HG02870 (cell line): ENCODE results near the gene SLC39A11.
"Not testable (repeated sequence)": the region's sequence is repeated elsewhere in the genome, so short reads cannot be mapped to it uniquely, and the experiment has no call there.

ENCODE experiments used
- ATAC-seq: cut with Tn5 transposase; IDR thresholded peaks from one replicate; pipeline ENCODE4 v1.9.1; 2021; ENCODE audit warnings: mild to moderate bottlenecking, moderate library complexity; ENCODE audit not compliant: unreplicated experiment

Gene SLC39A11

GRCh38 chr17:72846399-72846798 is 246.1 kb downstream of the SLC39A11 start:
- no peak for ATAC-seq

- ATAC-seq, result no peak
Measured at GRCh38 chr17:72843591-72843990, 248.9 kb downstream of the SLC39A11 start.

GRCh38 chr17:72840019-72840418 is 252.5 kb downstream of the SLC39A11 start:
- ATAC-seq, result no peak

DNA sequence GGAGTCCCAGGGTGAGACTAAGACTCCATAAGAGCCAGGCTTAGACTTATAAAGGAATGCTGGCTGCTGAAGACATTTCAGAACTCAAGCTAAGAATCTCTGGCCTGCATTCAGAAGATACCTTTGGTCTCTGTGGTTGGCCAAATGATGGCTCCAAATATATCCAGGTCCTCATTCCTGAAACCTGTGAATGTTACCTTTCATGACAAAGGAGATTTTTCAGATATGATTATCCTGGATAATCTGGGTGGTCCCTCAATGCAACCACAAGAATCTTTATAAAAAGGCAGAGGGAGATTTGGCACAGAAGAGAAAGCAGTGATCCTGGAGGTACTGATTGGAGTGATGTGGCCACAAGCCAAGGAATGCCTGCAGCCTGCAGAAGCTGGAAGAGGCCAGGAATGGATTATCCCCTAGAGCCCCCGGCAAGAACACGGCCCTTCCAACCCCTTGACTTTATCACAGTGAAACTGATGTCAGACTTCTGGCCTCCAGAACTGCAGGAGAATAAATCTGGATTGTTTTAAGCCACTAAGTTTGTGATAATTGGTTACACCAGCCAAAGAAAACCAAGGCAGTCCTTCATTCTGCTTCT is 253.3 kb downstream of the SLC39A11 start:
- no peak for ATAC-seq

DNA sequence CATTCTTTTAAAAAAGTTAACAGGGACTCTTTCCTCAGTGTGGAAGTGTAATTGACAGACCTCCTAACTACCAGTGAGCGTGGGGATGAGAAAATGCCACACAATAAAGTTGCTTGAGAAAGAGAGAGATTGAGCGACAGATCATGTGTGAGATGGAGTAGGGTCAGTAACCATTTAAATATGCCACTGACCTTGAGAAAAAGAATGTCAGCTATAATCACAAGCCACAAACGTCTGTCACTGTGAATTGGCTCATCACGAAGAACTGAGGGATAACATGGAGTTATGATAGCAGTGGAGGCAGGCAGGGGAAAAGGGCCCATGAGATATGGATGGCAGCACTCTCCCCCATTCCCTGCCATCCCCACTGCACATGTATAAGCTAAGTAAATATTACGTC is 253.9 kb downstream of the SLC39A11 start:
- ATAC-seq, result no peak

GRCh38 chr17:72838068-72838467 is 254.4 kb downstream of the SLC39A11 start:
- no peak for ATAC-seq

DNA sequence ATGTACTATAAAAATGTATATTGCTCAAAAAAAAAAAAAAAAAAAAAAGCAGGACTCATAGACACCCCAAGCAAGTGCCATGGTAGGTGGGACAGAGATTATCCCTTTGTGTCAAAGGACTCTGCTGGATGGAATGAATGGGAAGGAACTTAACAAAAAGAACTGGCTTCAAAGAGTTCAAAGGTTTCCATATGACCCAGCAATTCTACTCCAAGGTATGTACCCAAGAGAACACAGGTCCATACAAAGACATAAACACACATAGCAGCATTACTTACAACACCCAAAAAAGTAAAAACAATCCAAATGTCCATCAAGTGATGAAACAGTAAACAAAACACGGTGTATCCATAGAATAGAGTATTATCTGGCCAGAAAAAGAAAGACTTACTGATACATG is 255.2 kb downstream of the SLC39A11 start:
- no peak for ATAC-seq

GRCh38 chr17:72833128-72833765 is 259.2 kb downstream of the SLC39A11 start:
- ATAC-seq, result no peak

GRCh38 chr17:72832306-72832705 is 260.2 kb downstream of the SLC39A11 start:
- no peak for ATAC-seq

GRCh38 chr17:72829883-72830282 is 262.6 kb downstream of the SLC39A11 start:
- ATAC-seq, result no peak

DNA sequence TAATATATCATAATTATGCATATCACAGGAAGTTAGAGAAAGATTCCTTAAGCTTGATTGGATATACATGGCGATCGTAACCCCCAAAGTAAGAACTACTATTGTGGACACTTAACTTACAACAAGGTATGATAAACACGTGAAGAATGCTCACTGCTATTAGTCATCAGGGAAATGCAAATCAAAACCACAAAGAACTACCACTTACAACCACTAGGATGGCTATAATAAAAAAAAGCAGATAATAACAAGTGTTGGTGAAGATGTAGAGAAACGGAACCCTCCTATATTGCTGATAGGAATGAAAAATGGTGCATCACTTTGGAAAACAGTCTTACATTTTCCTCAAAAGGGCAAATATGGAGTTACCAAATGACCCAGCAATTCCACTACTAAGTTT is 265.9 kb downstream of the SLC39A11 start:
- ATAC-seq, result no peak

GRCh38 chr17:72826059-72826458 is 266.4 kb downstream of the SLC39A11 start:
- not testable (repeated sequence) for ATAC-seq

DNA sequence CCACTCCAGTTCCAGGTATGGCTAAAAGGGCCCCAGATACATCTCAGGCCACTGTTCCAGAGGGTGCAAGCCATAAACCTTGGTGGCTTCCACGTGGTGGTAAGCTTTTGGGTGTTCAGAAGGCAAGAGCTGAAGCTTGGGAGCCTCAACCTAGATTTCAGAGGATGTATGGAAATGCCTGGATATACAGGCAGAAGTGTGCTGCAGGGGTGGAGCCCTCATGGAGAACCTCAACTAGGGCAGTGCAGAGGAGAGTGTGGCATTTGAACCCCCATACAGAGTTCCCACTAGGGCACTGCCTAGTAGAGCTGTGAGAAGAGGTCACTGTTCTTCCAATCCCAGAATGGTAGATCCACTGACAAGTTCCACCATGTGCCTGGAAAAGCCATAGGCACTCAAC is 267.3 kb downstream of the SLC39A11 start:
- ATAC-seq, result no peak

- not testable (repeated sequence) for ATAC-seq
Measured at GRCh38 chr17:72824267-72824666, 268.2 kb downstream of the SLC39A11 start.

- ATAC-seq, result no peak
Measured at GRCh38 chr17:72822358-72823023, 270.0 kb downstream of the SLC39A11 start.

DNA sequence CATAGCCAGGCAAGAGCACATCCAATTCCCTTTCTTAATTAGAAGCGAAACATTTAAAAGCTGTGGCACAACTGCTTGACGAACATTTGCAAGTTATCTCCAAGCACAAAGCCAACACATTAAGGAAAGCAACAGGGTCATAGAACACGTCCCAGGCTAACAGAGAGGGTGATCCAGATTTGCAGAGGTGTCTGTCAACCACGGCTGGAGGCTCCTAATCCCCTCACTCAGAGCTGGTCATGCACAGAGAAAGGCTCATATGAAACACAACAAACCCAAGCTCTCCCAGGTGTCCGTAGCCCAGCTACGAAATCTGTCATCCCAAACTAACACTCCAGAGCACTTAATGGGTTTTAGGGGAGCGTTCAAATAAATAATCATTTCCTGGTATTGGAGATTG is 276.1 kb downstream of the SLC39A11 start:
- no peak for ATAC-seq

DNA sequence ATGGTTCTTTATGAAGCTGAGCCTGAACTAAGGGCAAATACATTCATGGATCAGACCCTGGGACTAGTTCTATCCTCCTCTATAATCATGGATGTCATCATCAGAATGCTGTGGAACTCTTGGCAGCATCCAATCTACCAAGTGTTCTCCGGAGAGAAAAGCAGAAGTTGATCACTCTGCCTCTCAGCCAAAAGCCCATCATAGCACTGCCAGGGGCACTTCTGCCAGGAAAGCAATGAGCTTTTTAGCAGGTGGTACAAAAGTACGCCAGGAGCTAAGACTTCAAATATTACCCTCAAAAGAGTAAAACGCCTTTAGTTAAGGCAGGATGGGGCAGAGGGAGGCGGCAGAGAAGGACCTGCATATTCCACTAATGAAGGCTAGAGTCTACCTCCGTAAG is 279.0 kb downstream of the SLC39A11 start:
- ATAC-seq, result no peak

GRCh38 chr17:72812823-72813222 is 279.7 kb downstream of the SLC39A11 start:
- ATAC-seq, result no peak

- ATAC-seq, result no peak
Measured at GRCh38 chr17:72811976-72812687, 280.4 kb downstream of the SLC39A11 start.

- no peak for ATAC-seq
Measured at GRCh38 chr17:72810991-72811508, 281.4 kb downstream of the SLC39A11 start.

GRCh38 chr17:72806011-72806410 is 286.5 kb downstream of the SLC39A11 start:
- no peak for ATAC-seq
